HepG2 (cell line): ENCODE data around the gene CDC42EP1. TPM values are rescaled to one million over a fixed set of nuclear protein-coding genes. Genes with fewer than 3 reads are reported as not detected.
A peak's percentile ranks its signal among the peaks of the same experiment; 100 is the strongest.

Experiments
- ATF6 ChIP-seq: sonication (generic); formaldehyde crosslinking; conservative IDR thresholded peaks from 2 replicates; pipeline ENCODE4 v1.4.0; 2020; ENCODE audit warnings: missing genetic modification reagents
- BORCS8-MEF2B ChIP-seq: sonication (generic); formaldehyde crosslinking; IDR thresholded peaks from 2 replicates; pipeline ENCODE4 v1.8.0; 2022; ENCODE audit warnings: mild to moderate bottlenecking, missing genetic modification reagents
- BRCA1 ChIP-seq: sonication (generic); formaldehyde crosslinking; IDR thresholded peaks from 2 replicates; pipeline ENCODE4 v1.4.0; 2020; ENCODE audit warnings: missing genetic modification reagents
- E2F5 ChIP-seq: sonication (generic); formaldehyde crosslinking; conservative IDR thresholded peaks from 2 replicates; pipeline ENCODE4 v1.4.0; 2020; ENCODE audit warnings: missing genetic modification reagents
- GATAD2A ChIP-seq: IDR thresholded peaks from 2 replicates; pipeline ENCODE4 v1.6.1; 2016
- HES4 ChIP-seq: sonication (generic); formaldehyde crosslinking; IDR thresholded peaks from 2 replicates; pipeline ENCODE4 v1.9.0; 2021; ENCODE audit warnings: mild to moderate bottlenecking, missing genetic modification reagents, borderline replicate concordance
- HNF1B ChIP-seq: sonication (generic); formaldehyde crosslinking; IDR thresholded peaks from 2 replicates; pipeline ENCODE4 v1.5.1; 2020; ENCODE audit warnings: mild to moderate bottlenecking, moderate library complexity, missing genetic modification reagents
- NR2F2 ChIP-seq: IDR thresholded peaks from 2 replicates; pipeline ENCODE4 v1.6.1; 2012; ENCODE audit warnings: low read depth, inconsistent platforms, borderline replicate concordance
- RFXANK ChIP-seq: IDR thresholded peaks from 2 replicates; pipeline ENCODE4 v1.6.1; 2016
- ZBTB26 ChIP-seq: IDR thresholded peaks from 2 replicates; pipeline ENCODE4 v1.6.1; 2016; ENCODE audit warnings: missing compliant biosample characterization, missing genetic modification reagents, borderline replicate concordance
- ZBTB4 ChIP-seq: sonication (generic); formaldehyde crosslinking; IDR thresholded peaks from 2 replicates; pipeline ENCODE4 v1.4.0; 2020; ENCODE audit warnings: missing genetic modification reagents, mild to moderate bottlenecking, borderline replicate concordance
- ZNF382 ChIP-seq: sonication (generic); formaldehyde crosslinking; IDR thresholded peaks from 2 replicates; pipeline ENCODE4 v1.5.0; 2020; ENCODE audit warnings: missing genetic modification reagents, mild to moderate bottlenecking, borderline replicate concordance
- ZNF496 ChIP-seq: sonication (generic); formaldehyde crosslinking; IDR thresholded peaks from 2 replicates; pipeline ENCODE4 v1.8.1; 2023; ENCODE audit warnings: mild to moderate bottlenecking, moderate library complexity, missing genetic modification reagents; ENCODE audit not compliant: insufficient replicate concordance
- ZNF570 ChIP-seq: sonication (generic); formaldehyde crosslinking; IDR thresholded peaks from 2 replicates; pipeline ENCODE4 v1.4.0; 2020; ENCODE audit warnings: mild to moderate bottlenecking, missing genetic modification reagents, borderline replicate concordance
- ZNF891 ChIP-seq: sonication (generic); formaldehyde crosslinking; IDR thresholded peaks from 2 replicates; pipeline ENCODE4 v1.5.0; 2020; ENCODE audit warnings: mild to moderate bottlenecking, missing genetic modification reagents
- ZXDC ChIP-seq: sonication (generic); formaldehyde crosslinking; IDR thresholded peaks from 2 replicates; pipeline ENCODE4 v1.5.0; 2020; ENCODE audit warnings: mild to moderate bottlenecking, missing genetic modification reagents
- polyA plus RNA-seq, 8 experiments: library from polyadenylated mRNA; depleted of rRNA in 3 of 8; stranded (reverse) in 7 of 8; unstranded in 1 of 8; fragments of >200 nt; fragmentation: Illumina TruSeq in 4 of 8; extraction: Trizol in 4 of 8; gene quantifications; 2 replicates each; pipeline versions ENCODE4 v1.2.1 to v1.2.3, GENCODE V29; 2011 to 2016; ENCODE audit warnings: low read depth in 4 of 8, missing spikeins in 1 of 8, mixed read lengths in 1 of 8; ENCODE audit not compliant: insufficient read depth in 1 of 8
- total RNA-seq, 5 experiments: library from RNA; depleted of rRNA; stranded (reverse); fragments of >200 nt; fragmentation: Illumina TruSeq; extraction: Trizol; gene quantifications; 2 replicates each; pipeline ENCODE4 v1.2.3, GENCODE V29; 2016; ENCODE audit warnings: low read depth in 1 of 5

CDC42EP1 gene
- total and polyA plus RNA-seq, 2 of the 13 experiments (the other 11 are each of a cell fraction or from before 2014, with no cell fraction given): 17.1 to 29.5 TPM

- TF ChIP-seq ZXDC (0 out of 2 replicates have a peak, but pooled peaks have one; percentile 57), ZNF570 (CRISPR knock-in tag) (no peak), E2F5 (CRISPR knock-in tag) (0 out of 2 replicates have a peak, but pooled peaks have one; percentile 34), GATAD2A (peak; percentile 42), ZNF891 (CRISPR knock-in tag) (peak; percentile 33; the same call in 1 of the 2 replicates), ZBTB26 (CRISPR knock-in tag) (no peak), HNF1B (CRISPR knock-in tag) (peak; percentile 59; the same call in 1 of the 2 replicates), BORCS8-MEF2B (peak; percentile 39; the same call in 1 of the 2 replicates), RFXANK (no peak), NR2F2 (no peak), ZNF496 (no peak), HES4 (CRISPR knock-in tag) (peak; percentile 36; the same call in 1 of the 2 replicates), ATF6 (CRISPR knock-in tag) (0 out of 2 replicates have a peak, but pooled peaks have one; percentile 50), ZNF382 (CRISPR knock-in tag) (no peak), ZBTB4 (CRISPR knock-in tag) (no peak), BRCA1 (CRISPR knock-in tag) (no peak)
These were observed at the start of gene CDC42EP1 (continued) for GRCh38 chr22:37559901-37560607.
